MM.1S (cell line): ENCODE data around the gene SMG6.
A peak's percentile ranks its signal among the peaks of the same experiment; 100 is the strongest.

Source experiments
- DNase-seq: peaks from one replicate; pipeline ENCODE4 v3.0.0-alpha.2; 2015
- H2AFZ ChIP-seq: fragments of 300-600 bp; sonication (generic); 2 replicates; pipeline ENCODE4 v1.6.0; 2016; ENCODE audit warnings: antibody characterized with exemption, low read length
- H3F3A ChIP-seq: fragments of 300-600 bp; sonication (generic); 2 replicates; pipeline ENCODE4 v1.6.1; 2016; ENCODE audit warnings: mild to moderate bottlenecking, antibody characterized with exemption, low read length, moderate library complexity, mixed read lengths; ENCODE audit not compliant: insufficient read depth
- H3K27ac ChIP-seq: fragments of 300-600 bp; sonication (generic); 2 replicates; pipeline ENCODE4 v1.5.1; 2016; ENCODE audit warnings: mild to moderate bottlenecking, low read length
- H3K27me3 ChIP-seq: fragments of 300-600 bp; sonication (generic); replicated peaks from 2 replicates; pipeline ENCODE4 v1.6.0; 2016; ENCODE audit warnings: low read length; ENCODE audit not compliant: insufficient read depth
- H3K36me3 ChIP-seq: fragments of 300-600 bp; sonication (generic); replicated peaks from 2 replicates; pipeline ENCODE4 v1.6.1; 2016; ENCODE audit warnings: mild to moderate bottlenecking, low read length, mixed read lengths; ENCODE audit not compliant: insufficient read depth
- H3K4me1 ChIP-seq: fragments of 300-600 bp; sonication (generic); 2 replicates; pipeline ENCODE4 v1.6.1; 2016; ENCODE audit warnings: low read length, mixed read lengths
- H3K4me2 ChIP-seq: fragments of 300-600 bp; sonication (generic); 2 replicates; pipeline ENCODE4 v1.6.0; 2016; ENCODE audit warnings: low read depth, low read length
- H3K4me3 ChIP-seq: fragments of 300-600 bp; sonication (generic); 2 replicates; pipeline ENCODE4 v1.5.1; 2016; ENCODE audit warnings: low read length, mixed read lengths
- H3K79me2 ChIP-seq: fragments of 300-600 bp; sonication (generic); 2 replicates; pipeline ENCODE4 v1.6.1; 2016; ENCODE audit warnings: mixed run types, low read length, mixed read lengths
- H3K9ac ChIP-seq: fragments of 300-600 bp; sonication (generic); 2 replicates; pipeline ENCODE4 v1.6.1; 2016; ENCODE audit warnings: low read length, mixed read lengths
- H3K9me2 ChIP-seq: fragments of 300-600 bp; sonication (generic); replicated peaks from 2 replicates; pipeline ENCODE4 v1.6.1; 2016; ENCODE audit warnings: mild to moderate bottlenecking, low read length, mixed read lengths; ENCODE audit not compliant: insufficient read depth
- H3K9me3 ChIP-seq: fragments of 300-600 bp; sonication (generic); replicated peaks from 2 replicates; pipeline ENCODE4 v1.6.1; 2016; ENCODE audit warnings: mild to moderate bottlenecking, low read length, mixed read lengths; ENCODE audit not compliant: insufficient read depth
- H4K20me1 ChIP-seq: fragments of 300-600 bp; sonication (generic); 2 replicates; pipeline ENCODE4 v1.6.1; 2016; ENCODE audit warnings: mild to moderate bottlenecking, low read length, moderate library complexity, mixed read lengths; ENCODE audit not compliant: insufficient read depth
- EZH2 ChIP-seq: fragments of 300-600 bp; sonication (generic); optimal IDR thresholded peaks from 2 replicates; pipeline ENCODE3; 2017; ENCODE audit warnings: low read depth, mild to moderate bottlenecking, antibody characterized with exemption, low read length, mixed read lengths
- EZH2phosphoT487 ChIP-seq: fragments of 300-600 bp; sonication (generic); IDR thresholded peaks from 2 replicates; pipeline ENCODE4 v1.6.1; 2018; ENCODE audit warnings: antibody characterized with exemption, low read length
- TF ChIP-seq, protein P1 (sequence below): fragments of 300-600 bp; sonication (generic); IDR thresholded peaks from 2 replicates; pipeline ENCODE4 v1.5.1; 2016; ENCODE audit warnings: antibody characterized with exemption, low read length, mixed read lengths

Gene SMG6

DNA sequence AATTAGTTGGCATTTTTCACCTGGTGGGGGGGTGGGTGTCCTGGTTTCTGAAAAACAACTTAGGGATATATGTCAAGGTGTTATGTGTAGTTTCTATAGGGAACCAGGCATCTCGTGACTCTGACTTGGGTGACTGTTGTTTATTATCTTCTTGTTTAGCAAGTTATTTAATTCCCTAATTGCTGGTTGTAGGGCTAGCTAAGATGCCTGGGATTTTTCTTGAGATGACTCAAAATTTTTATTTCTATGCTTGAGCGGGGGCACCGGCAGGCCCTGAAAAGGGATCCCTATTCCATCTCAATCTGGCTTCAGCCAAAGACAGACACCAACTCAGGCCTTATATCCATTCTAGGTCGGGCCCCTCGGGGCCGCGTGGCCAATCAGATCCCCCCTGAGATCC lies 270.4 kb downstream of the SMG6 start:
- DNase-seq: no peak
- 0 out of 2 replicates have a peak, but pooled peaks cover 5% of the 10 kb centered on the region for H3K4me1 ChIP-seq
- no peaks in the 10 kb centered on the region for H3K9me2 ChIP-seq
- H4K20me1 ChIP-seq: no peaks in the 10 kb centered on the region
- peaks cover 22% of the 10 kb centered on the region for H3K79me2 ChIP-seq
- H3K4me2 ChIP-seq: no peak overlapping the region
- H3K4me3 ChIP-seq: no peak overlapping the region
- no peaks in the 10 kb centered on the region for H3F3A ChIP-seq
- TF ChIP-seq, protein P1, sequence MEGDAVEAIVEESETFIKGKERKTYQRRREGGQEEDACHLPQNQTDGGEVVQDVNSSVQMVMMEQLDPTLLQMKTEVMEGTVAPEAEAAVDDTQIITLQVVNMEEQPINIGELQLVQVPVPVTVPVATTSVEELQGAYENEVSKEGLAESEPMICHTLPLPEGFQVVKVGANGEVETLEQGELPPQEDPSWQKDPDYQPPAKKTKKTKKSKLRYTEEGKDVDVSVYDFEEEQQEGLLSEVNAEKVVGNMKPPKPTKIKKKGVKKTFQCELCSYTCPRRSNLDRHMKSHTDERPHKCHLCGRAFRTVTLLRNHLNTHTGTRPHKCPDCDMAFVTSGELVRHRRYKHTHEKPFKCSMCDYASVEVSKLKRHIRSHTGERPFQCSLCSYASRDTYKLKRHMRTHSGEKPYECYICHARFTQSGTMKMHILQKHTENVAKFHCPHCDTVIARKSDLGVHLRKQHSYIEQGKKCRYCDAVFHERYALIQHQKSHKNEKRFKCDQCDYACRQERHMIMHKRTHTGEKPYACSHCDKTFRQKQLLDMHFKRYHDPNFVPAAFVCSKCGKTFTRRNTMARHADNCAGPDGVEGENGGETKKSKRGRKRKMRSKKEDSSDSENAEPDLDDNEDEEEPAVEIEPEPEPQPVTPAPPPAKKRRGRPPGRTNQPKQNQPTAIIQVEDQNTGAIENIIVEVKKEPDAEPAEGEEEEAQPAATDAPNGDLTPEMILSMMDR: no peak
- TF ChIP-seq EZH2phosphoT487: no peak
- TF ChIP-seq EZH2: no peak
- peaks cover 14% of the 10 kb centered on the region for H3K27me3 ChIP-seq
- no peak overlapping the region for H3K27ac ChIP-seq
- no peaks in the 10 kb centered on the region for H3K36me3 ChIP-seq
- no peak overlapping the region for H2AFZ ChIP-seq
- H3K9me3 ChIP-seq: no peaks in the 10 kb centered on the region
- no peak overlapping the region for H3K9ac ChIP-seq

DNA sequence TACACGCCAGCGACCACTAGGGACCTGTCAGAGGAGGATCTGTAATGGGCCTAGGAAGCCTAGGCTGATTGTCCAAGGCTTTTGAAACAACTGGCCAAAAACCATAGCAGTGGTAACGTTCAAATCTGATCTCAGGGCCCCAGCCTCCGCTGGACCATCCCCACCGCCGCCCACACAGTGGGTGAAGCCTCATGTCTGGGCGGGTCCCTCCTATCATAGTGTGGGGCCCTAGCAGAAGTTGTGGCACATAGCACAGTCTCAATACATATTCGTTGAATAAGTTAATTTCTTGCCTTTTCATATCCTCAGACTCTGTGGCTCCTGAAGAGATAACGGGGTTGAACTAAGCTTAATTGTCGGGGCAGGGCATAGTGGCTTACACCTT lies 272.8 kb downstream of the SMG6 start:
- Histone ChIP-seq H2AFZ (peak overlapping the region; percentile 87; the same call in 1 of the 2 replicates), H3K79me2 (peaks cover 22% of the 10 kb centered on the region), H3F3A (no peaks in the 10 kb centered on the region), H3K4me1 (0 out of 2 replicates have a peak, but pooled peaks cover 5% of the 10 kb centered on the region), H3K27me3 (peaks cover 37% of the 10 kb centered on the region), H3K9me2 (no peaks in the 10 kb centered on the region), H3K4me2 (peak overlapping the region; percentile 91), H3K9ac (peak overlapping the region; percentile 77), H4K20me1 (no peaks in the 10 kb centered on the region), H3K36me3 (no peaks in the 10 kb centered on the region), H3K9me3 (no peaks in the 10 kb centered on the region), H3K27ac (no peak overlapping the region), H3K4me3 (peak overlapping the region; percentile 94)
- TF ChIP-seq EZH2: no peak
- TF ChIP-seq, protein P1: peak; percentile 66
- DNase-seq: no peak

DNA sequence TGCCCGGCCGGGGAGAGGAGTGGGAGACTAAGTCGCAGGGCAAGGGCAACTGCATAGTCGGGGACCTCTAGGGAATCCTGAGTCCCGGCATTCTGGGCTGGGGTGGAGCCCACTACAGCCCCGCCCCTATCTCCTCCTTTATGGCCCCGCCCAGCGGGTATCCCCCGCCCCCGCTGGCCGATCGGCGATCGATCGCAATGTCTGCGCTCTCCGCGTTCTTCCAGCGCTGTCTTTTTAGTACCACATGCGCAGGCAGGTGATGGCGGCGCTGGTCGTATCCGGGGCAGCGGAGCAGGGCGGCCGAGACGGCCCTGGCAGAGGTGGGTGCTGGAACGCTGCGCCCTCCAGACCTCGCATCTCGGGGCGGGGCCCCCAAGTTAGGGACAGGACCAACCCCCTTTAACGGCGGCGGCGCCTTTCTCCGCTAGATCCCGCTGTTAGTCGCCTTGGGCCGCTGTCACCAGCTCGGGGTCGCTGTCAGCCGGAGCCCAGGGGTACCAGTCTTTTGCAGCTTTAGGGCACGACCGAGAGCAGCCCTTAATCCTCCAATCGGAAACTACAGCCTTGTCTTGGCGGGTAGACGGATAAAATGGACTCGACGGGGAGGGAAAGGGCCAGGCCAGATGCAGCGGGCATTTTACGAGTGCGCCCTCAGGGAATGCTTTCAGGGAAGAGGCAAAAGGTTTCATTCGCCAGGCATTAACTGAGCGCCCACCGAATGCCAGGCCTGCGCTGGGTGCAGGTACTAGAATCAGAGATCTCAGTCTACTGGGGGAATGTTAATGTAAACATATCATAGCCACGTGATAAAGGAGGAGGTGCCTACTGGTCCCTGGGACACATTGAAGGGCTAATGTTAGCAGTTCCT lies 273.4 kb downstream of the SMG6 start, which contains the start of gene DPH1:
TSS of gene DPH1 (plus strand) at position 243 of the 868 bp plus-strand sequence. CDS start at position 260, 17 bp downstream.
- Histone ChIP-seq H4K20me1 (no peaks in the 10 kb centered on the region), H3K36me3 (no peaks in the 10 kb centered on the region), H3K4me1 (0 out of 2 replicates have a peak, but pooled peaks cover 5% of the 10 kb centered on the region), H3K27me3 (peaks cover 43% of the 10 kb centered on the region), H2AFZ (peak within 1 kb of the TSS; percentile 87), H3K27ac (peak within 1 kb of the TSS; percentile 24; the same call in 1 of the 2 replicates), H3K4me2 (peak within 1 kb of the TSS; percentile 91), H3K9me3 (no peaks in the 10 kb centered on the region), H3K4me3 (peak within 1 kb of the TSS; percentile 94), H3K9ac (peak within 1 kb of the TSS; percentile 77), H3F3A (no peaks in the 10 kb centered on the region), H3K9me2 (no peaks in the 10 kb centered on the region), H3K79me2 (peaks cover 22% of the 10 kb centered on the region)
- TF ChIP-seq EZH2phosphoT487 (no peak), EZH2 (no peak)
- TF ChIP-seq, protein P1: no peak
- DNase-seq: peak; percentile 93
